ENCODE data around the gene WASF1. TPM values are rescaled to one million over a fixed set of nuclear protein-coding genes. Genes with fewer than 3 reads are reported as not detected.
"Not testable (repeated sequence)": the region's sequence is repeated elsewhere in the genome, so short reads cannot be mapped to it uniquely, and the experiment has no call there.

WASF1 gene
- total RNA-seq, 3 donors from 2014 or later: 11.4 to 19.7 (median 12.3) TPM

- intact Hi-C loops (cut with DNase I; ENCODE audit: low total_unique reads): no loop called here
- no peaks in the 10 kb centered on the region for H3K36me3 ChIP-seq
Measured at GRCh38 chr6:110139052-110139451, 40.4 kb downstream of the WASF1 start.

GRCh38 chr6:110137924-110138887, 41.3 kb downstream of the WASF1 start:
- peaks cover 0 to 15% of the 10 kb centered on the region in 2 donors for H3K9me3 ChIP-seq
- intact Hi-C loops (cut with DNase I; ENCODE audit: low total_unique reads): no loop called here
- no peak overlapping the region for H3K4me3 ChIP-seq
- no peaks in the 10 kb centered on the region for H3K27me3 ChIP-seq
- no peaks in the 10 kb centered on the region for H3K36me3 ChIP-seq
- TF ChIP-seq POLR2AphosphoS5 (IDR thresholded peaks at IDR 0.05): no peak
- no peak for TF ChIP-seq CTCF (IDR thresholded peaks at IDR 0.05)
- no peak for TF ChIP-seq POLR2A (IDR thresholded peaks at IDR 0.05)
- no peaks in the 10 kb centered on the region for H3K4me1 ChIP-seq
- DNase-seq (ENCODE audit: low spot score in 2 of 2): no peak
- no peak overlapping the region for H3K27ac ChIP-seq

More at GRCh38 chr6:110139052-110139451, 40.4 kb downstream of the WASF1 start:
- no peak overlapping the region for H3K4me3 ChIP-seq
- no peaks in the 10 kb centered on the region for H3K4me1 ChIP-seq
- TF ChIP-seq POLR2A (IDR thresholded peaks at IDR 0.05) (no peak), CTCF (IDR thresholded peaks at IDR 0.05) (no peak), POLR2AphosphoS5 (IDR thresholded peaks at IDR 0.05) (no peak)
- no peaks in the 10 kb centered on the region for H3K27me3 ChIP-seq
- DNase-seq (ENCODE audit: low spot score in 2 of 2): no peak
- H3K27ac ChIP-seq: no peak overlapping the region
- H3K9me3 ChIP-seq: peaks cover 0 to 15% of the 10 kb centered on the region in 2 donors

- Histone ChIP-seq H3K36me3 (no peaks in the 10 kb centered on the region), H3K27ac (no peak overlapping the region), H3K4me3 (no peak overlapping the region), H3K27me3 (no peaks in the 10 kb centered on the region), H3K9me3 (no peaks in the 10 kb centered on the region), H3K4me1 (no peaks in the 10 kb centered on the region)
- intact Hi-C loops (cut with DNase I; ENCODE audit: low total_unique reads): no loop called here
- TF ChIP-seq POLR2A (IDR thresholded peaks at IDR 0.05): no peak
- no peak for TF ChIP-seq POLR2AphosphoS5 (IDR thresholded peaks at IDR 0.05)
- TF ChIP-seq CTCF (IDR thresholded peaks at IDR 0.05): no peak
- no peak for DNase-seq (ENCODE audit: low spot score in 2 of 2)
Measured at GRCh38 chr6:110130362-110130761, 49.1 kb downstream of the WASF1 start.

- Histone ChIP-seq H3K27ac (no peak overlapping the region), H3K27me3 (no peaks in the 10 kb centered on the region), H3K9me3 (no peaks in the 10 kb centered on the region), H3K36me3 (no peaks in the 10 kb centered on the region), H3K4me1 (no peaks in the 10 kb centered on the region), H3K4me3 (no peak overlapping the region)
- TF ChIP-seq POLR2AphosphoS5 (IDR thresholded peaks at IDR 0.05) (no peak), CTCF (IDR thresholded peaks at IDR 0.05) (no peak), POLR2A (IDR thresholded peaks at IDR 0.05) (no peak)
- no peak for DNase-seq (ENCODE audit: low spot score in 2 of 2)
- intact Hi-C loops (cut with DNase I; ENCODE audit: low total_unique reads): no loop called here
Measured at GRCh38 chr6:110128418-110128817, 51.1 kb downstream of the WASF1 start.

- no peak overlapping the region for H3K4me3 ChIP-seq
- intact Hi-C loops (cut with DNase I; ENCODE audit: low total_unique reads): no loop called here
- H3K36me3 ChIP-seq: no peaks in the 10 kb centered on the region
- H3K9me3 ChIP-seq: no peaks in the 10 kb centered on the region
- H3K27me3 ChIP-seq: no peaks in the 10 kb centered on the region
- DNase-seq (ENCODE audit: low spot score in 2 of 2): no peak
- TF ChIP-seq POLR2A (IDR thresholded peaks at IDR 0.05) (no peak), POLR2AphosphoS5 (IDR thresholded peaks at IDR 0.05) (no peak), CTCF (IDR thresholded peaks at IDR 0.05) (no peak)
- no peak overlapping the region for H3K27ac ChIP-seq
- H3K4me1 ChIP-seq: no peaks in the 10 kb centered on the region
Measured at GRCh38 chr6:110125361-110125760, 54.1 kb downstream of the WASF1 start.

GRCh38 chr6:110121655-110122054, 57.8 kb downstream of the WASF1 start:
- H3K4me3 ChIP-seq; H3K9me3 ChIP-seq; H3K36me3 ChIP-seq; H3K27ac ChIP-seq; intact Hi-C loops (cut with DNase I; ENCODE audit: low total_unique reads); H3K4me1 ChIP-seq; DNase-seq (ENCODE audit: low spot score in 2 of 2); H3K27me3 ChIP-seq: not testable (repeated sequence)
